NCI-H187 (cell line): ENCODE results near the gene FAM187B.
"Not testable (repeated sequence)": the region's sequence is repeated elsewhere in the genome, so short reads cannot be mapped to it uniquely, and the experiment has no call there.

ENCODE experiments used
- DNase-seq, 2 experiments: peaks; one replicate each; lab custom pipeline; 2025; lab: John Stamatoyannopoulos, UW

Gene FAM187B

DNA sequence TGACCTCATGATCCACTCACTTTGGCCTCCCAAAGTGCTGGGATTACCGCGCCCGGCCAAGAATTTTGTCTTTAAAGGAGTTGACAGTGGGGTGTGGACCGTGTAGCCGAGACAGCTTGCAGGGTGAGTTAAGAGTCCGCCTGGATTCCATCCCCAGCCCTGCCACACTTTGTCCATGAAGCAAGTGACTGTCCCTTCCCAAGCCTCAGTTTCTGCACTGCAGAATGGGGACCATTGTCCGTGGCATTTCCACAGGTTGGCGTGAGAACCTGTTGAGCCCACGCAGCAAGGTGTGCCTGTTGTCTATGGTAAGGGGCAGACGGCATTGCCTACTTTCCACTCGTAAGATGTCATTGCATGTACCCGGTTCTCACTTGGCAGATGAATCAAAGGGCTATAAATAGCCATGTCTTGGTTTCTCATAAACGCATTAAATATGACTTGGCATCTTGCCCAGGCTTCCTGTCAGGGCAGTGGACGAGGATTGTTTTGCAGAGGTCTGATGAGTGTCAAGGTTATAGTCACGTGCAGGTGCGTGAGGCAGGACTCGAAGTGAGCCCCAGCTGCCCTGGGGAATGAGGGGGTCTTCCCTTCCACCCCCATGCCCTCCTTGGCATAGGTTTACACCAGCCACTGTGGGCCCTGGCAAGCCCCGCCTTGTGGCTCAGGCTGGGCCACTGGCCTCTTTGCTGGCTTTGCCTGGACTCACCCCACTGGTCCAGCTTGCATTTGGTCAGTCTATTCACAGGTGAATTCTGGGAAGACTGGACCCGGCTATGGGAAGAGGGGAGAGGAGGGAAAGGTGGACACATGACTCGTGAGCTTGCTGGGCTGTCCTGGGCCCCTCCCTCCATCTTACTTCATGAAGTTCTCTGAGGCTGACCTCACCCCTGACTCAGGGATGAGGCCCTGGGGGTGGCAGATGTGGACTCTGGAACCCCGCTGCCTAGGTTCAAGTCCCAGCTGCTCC is 14.6 kb downstream of the FAM187B start:
- peak; percentile 58 to 59 for DNase-seq

DNA sequence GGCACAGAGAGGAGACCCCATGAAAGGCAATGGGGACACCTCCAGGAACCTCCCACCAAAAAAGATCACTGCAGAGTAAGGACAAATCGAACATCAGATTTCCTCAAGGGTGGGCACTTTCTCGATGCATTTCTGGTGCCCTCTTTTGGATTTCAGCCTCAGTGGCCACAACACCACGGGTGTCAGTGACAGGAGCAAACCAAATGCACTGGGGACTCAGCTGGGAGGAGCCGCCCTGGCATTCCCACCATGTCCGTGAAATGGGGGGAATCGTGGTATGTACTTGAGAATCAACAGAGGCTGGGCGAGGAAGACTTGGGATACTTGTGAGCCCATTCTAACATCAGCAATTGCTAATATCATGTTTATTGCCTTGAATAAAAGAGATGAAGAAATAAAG is 16.3 kb downstream of the FAM187B start:
- DNase-seq: no peak

DNA sequence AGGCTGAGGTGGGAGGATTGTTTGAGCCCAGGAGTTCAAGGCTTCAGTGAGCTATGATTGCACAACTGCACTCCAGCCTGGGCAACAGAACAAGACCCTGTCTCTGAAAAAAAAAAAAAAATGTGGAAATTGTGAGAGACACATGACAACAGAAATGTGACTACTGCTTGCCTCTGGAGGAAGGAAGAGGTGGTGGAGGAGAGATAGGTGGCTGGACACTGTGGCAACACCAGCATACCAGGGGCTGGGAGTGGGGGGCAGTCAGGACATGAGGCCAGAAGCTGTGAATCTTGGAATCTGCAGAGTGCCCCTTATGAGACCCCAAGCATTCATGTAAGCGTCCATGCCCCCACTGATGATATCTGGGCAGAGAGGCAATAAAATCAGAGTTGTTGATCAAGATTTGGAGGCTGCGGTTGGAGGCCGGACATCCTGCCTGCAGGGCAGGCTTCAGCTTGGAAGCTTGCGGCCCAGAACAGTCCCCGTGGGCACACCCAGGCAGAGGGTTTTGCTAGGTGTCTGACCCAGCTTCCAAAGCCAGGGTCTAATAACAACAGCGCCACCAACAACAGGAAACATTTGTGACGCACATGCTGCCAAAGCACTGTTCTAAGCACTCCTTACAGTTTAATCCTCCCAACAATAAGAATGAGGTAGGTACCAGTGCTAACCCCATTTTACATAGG is 16.9 kb downstream of the FAM187B start:
- DNase-seq: no peak

DNA sequence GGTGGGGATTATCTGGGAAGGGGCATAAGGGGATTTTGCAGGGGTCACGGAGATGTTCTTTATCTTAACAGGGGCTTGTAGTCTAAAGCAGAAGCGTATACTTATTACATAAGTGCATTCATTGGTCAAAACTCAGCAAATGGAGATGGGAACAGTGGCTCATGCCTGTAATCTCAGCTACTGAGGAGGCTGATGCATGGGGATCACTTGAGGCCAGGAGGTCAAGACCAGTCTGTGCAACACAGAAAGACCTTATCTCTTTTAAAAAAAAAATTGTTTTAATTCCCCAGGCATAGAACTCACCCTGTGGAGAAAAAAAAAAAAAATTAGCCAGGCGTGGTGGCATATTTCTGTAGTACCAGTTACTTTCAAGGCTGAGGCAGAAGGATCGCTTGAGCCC is 18.9 kb downstream of the FAM187B start:
- no peak for DNase-seq

DNA sequence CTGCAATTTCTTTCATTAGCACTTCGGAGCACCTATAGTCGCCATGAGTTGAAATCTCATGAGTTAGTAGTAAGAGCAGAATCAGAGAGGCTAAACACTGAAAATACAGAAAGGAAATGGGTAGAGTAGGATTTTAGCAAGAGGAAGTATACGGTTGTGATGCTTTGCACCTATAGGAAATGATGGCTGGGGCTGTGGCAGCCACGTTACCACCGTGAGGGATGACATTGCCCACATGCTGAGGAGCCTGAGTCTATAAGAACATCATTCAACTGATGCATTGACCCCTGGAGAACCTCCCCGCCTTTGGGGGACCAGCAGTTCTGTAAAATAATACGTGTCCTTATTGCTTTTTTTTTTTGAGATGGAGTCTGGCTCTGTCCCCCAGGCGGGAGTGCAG is 20.4 kb downstream of the FAM187B start:
- no peak for DNase-seq

DNA sequence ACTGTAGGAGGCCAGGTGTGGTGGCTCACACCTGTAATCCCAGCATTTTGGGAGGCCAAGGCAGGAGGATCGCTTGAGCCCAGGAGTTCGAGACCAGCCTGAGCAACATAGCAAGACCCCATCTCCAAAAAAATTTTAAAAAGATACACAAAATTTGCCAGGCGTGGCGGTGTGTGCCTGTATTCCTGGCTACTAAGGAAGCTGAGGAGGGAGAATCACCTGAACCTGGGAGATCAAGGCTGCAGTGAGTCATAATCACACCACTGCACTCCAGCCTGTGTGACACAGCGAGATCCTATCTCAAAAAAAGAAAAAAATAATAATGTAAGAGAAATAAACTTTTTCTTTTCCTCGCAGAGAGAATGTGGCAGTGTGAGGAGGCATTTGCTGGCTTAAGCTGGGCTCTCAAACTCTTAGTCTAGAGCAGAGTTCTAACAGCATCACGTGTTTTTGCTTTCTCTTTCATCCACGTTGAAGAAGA is 21.1 kb downstream of the FAM187B start:
- no peak for DNase-seq

DNA sequence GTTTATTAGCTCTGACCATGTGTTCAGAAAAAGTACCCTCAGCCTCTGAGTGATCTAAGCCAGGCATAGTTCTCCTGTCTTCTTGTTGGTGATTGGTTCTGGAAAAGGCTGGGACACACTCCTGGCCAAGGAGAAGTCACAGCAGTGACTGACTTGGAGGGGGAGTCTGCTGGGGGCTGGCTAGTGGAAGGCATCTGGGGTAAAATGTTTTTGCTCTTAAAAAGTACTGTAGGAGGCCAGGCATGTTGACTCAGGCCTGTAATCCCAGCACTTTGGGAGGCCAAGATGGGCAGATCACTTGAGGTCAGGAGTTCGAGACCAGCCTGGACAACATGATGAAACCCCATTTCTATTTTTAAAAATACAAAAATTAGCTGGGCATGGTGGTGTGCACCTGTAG is 21.7 kb downstream of the FAM187B start:
- no peak for DNase-seq

DNA sequence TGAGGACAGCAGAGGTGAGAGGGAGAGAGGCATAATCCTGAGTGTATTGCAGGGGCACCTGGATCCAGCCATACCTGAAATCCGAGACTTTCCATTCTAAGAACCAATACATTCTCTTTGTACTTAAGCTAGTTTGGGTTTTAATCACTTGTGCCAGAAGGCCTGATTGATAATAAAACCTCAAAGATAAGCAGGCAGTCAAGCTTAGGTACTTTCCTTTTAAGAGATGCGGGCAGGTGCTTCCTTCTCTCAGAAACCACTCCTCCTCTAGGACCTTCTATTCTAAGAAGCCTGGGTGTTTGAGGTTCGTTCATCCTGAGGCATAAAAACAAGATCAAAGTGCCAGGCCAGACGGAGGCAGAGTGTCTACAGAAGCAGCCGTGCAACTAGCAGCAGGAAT is 22.2 kb downstream of the FAM187B start:
- no peak for DNase-seq

DNA sequence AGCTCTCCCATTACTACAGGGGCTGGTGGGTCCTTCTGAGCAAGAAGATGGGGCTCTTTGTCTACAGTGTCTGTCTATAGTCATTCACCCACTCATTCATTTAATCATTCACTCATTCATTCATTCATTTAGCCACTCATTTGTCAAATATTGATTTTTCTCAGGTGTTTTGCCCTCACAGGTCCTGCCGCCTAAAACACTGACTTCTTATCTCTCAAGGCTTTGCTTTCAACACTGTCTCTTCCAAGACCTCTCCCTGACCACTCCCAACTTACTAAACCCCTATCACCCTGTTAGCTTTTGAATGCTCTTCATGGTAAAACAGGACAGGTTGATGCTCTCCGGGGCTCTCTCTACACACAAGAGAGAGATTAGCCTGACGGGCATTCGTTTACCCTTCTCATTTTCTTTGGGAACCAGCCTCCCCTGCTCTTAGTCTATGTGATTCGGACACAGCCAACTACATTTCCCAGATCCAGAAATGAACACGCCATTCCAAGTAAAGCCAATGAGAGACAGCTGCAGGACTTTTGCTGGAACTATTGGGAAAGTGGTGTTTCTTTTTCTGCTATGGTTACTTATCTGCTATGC is 22.7 kb downstream of the FAM187B start:
- DNase-seq: no peak

DNA sequence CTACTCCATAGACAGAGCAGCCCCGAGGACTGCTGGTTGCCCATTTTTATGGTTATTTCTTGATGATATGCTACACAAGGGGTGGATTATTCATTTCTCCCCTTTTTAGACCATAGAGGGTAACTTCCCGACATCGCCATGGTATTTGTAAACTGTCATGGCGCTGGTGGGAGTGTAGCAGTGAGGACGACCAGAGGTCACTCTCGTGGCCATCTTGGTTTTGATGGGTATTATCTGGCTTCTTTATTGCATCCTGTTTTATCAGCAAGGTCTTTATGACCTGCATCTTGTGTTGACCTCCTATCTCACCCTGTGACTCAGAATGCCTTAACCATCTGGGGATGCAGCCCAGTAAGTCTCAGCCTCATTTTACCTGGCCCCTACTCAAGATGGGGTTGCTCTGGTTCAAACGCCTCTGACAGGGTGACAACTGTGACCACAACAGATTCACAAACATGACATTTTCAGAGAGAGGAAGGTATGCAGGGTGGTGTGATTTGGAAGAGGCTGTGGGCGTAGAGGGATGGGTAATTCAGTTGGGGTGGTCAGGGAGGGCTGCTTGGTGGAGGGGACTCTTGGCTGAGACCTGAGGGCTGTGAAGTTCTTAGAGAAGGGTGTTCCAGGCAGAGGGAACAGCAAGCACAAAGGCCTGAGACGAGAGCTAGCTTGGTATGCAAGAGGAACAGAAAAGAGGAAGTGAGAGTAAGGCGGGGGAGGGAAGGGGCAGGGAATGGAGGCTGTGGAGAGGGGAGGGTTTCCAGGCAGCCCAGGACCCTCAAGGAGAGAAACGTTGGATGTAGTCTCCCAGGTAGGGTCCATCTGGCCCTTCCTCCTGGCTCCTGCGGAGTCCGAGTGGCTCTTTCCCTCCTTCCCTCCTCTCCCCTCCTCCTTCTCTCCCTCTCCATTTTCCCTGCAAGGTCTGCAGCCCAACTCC is 23.5 kb downstream of the FAM187B start:
- no peak for DNase-seq

DNA sequence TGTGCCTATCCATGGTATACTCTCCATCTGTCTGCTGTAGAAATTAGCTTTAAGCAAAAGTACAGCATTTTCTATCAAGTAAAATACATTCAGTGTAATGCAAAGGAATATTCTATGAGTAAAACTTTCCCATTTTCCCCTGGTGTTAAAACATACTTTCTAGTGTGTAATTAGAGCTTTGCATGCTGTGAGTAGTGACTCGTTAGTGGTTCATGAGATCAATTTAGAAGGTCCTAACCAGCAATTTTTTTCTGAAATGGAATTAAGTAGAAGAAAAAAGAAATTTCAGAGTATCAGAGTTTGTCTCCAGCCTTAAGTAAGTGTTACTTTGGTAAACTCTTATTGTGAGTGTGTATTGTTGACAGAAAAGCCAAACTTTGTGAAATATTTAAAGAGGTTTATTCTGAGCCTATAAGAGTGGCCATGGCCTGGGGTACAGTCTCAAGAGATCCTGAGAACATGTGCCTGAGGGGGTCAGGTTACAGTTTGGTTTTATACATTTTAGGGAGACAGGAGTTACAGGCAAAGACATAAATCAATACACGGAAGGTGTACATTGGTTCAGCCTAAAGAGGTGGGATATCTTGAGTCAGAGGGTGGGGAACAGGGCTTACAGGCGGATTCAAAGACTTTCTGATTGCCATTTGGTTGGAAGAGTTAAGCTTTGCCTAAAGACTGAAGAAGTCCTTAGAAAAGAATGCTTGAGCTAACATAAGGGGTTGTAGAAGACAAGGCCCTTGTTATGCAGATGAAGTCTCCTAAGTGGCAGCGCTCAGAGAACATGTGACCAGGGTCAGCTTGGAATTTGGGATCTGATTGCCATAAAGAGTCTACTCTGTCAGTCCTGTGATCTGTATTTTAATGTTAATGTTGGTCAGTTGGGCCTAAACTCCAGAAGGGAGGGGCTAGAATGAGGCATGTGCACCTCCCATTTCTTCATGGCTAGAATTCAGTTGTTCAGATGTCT is 25.5 kb downstream of the FAM187B start:
- DNase-seq: no peak

DNA sequence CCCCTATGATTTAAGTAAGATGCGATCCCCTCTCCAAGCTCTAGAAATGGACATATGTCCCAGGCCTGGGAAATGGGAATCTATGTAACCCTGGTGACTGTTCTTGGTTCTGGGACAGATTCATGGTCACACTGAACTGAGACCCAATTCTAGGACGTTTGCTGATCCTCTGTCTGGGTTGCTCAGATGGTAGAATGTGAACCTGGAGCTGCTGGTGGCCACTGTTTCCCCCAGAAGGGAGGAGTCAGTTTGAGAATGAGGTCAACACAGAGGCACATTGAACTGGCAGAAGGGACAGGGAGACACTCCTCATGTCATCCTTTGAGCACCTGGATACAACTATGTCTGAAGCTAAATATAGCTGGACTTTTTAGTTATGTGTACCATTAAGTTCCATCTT is 29.1 kb downstream of the FAM187B start:
- DNase-seq: no peak

DNA sequence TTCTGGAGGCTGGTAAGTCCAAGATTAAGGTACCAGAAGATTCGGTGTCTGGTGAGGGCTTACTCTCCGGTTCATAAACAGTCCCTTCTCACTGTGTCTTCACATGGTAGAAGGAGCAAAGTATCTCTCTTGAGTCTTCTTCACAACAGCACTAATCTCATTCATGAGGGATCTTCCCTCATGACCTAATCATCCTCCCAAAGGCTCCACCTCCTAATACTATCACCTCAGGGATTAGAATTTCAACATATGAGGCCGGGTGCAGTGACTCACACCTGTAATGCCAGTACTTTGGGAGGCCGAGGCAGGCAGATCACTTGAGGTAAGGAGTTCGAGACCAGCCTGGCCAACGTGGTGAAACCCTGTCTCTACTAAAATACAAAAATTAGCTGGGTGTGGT is 31.7 kb downstream of the FAM187B start:
- not testable (repeated sequence) for DNase-seq

DNA sequence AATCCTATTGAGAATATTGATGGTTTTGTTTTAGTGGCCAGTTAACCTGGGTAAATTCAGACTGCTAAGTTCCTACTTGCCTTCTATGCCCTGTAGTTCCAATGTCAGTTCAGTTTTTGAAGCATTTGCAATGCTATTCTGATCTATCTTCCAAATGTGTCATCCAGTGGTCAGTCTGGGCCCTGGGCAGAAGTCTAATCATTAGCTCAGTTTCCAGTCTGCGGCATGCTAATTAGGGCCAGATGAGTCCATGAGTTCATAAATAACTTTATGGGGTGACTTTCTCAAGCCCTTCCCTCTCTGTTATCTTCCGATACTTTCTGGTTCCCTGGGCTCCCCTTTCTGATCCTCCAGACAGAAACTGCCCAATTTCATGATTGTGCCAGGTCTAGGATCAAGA is 32.7 kb downstream of the FAM187B start:
- DNase-seq: no peak

DNA sequence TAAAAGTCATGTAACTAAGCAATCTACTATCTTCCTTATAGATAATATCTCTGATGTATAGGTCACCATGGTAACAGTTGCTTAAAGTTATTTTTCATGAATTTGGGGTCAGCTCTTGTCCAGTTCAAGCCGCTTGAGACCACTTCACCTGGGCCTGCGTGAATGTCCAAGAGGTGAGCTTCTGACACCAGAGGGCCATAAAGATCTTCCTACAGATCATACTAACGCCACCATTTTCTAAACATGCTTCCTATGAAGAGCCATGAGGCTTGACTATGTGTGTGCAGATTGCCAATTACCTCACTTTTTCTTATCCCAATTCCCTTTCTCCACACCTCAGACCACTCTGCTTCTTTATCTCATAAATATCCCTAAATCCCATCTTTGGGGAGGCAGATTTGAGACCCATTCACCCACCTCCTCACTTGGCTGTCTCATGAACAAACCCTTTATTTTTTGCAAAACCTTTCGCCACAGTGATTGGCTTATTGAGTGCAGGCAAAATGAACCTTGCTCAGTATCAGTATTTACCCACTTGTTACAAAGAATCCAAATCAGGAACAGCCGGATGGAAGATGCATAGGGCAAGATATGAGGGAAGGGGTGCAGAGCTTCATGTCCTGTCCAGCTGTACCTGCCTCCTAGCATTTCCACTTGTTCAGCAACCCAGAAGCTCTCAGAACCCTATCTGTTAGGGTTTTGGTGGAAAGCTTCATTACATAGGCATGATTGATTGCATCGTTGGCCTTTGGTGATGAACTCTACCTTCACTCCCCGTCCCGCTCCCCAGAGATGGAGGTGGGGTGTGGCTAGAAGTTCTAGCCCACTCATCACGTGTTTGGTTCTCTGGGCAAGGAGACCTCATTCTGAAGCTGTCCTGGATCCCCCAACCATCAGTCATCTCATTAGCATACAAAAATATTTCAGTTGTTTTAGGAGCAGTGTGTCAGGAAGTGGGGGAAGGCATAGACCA is 34.2 kb downstream of the FAM187B start:
- no peak for DNase-seq

DNA sequence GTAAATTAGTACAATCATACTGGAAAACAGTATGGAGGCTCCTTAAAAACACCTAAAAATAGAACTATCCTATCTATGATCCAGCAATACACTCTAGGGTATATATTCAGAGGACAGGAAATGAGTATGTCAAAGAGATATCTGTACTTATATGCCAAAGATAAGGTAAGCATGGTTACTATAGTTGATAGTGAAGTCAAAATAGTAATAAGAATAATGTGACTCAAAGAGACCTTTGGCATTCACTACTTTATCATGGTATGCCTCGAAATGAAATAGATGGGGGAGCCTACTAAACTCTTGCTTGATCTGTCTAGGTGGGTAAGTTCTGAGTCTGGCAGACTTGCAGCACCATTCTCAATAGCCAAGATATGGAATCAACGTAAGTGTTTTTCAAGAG is 43.7 kb downstream of the FAM187B start:
- DNase-seq: no peak

DNA sequence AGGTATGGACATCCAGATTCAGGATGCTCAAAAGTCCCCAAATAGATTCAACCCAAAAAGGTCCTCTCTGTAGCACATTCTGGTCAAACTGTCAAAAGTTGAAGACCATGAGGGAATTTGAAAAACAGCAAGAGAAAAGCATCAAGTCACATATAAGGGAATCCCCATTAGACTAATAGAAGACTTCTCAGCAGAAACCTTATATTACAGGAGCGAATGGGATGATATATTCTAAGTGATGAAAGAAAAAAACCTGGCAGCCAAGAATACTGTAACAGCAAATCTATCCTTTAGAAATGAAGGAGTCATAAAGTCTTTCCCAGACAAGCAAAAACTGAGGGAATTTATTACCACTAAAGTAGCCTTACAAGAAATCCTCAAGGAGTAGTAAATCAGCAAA is 44.3 kb downstream of the FAM187B start:
- no peak for DNase-seq

DNA sequence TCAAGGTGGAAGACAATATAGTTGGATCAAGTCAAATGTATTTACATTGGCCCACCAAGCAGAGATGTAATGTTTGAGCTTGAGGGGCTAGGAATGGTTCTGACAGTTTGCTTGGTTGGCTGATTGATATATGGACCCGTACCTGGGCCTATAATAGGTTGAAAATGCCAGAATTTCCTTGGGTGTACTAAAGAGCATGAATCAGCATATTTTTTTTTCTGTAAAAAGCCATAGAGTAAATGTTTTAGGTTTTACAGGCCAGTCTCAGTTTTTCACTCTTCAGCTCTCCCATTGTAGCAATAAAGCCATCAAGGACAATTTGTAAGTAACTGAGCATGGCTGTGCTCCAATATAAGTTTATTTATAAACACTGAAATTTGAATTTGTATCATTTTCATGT is 47.2 kb downstream of the FAM187B start:
- DNase-seq: no peak

DNA sequence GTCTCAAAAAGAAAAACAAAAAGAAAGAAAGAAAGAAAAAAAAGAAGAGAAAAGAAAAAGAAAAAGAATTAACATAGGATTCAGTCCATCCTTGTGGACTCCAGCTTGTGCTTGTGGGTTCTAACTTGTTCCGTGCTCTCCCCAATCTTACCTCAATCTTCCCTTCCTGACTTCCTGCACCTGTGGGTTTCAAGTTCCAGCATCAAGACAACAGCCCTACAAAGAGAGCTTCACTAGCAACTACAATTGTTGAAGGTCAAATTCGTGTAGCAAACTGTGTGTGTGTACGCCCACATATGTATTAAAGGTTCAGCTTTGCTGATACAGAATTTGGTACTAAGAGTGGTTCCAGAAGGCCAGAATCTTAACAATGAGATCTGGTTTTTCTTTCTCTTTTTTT is 48.7 kb downstream of the FAM187B start:
- no peak for DNase-seq
